Amygdala (tissue), 56 donors: Measurements from ENCODE around the gene VDR.
A peak's percentile ranks its signal among the peaks of the same experiment; 100 is the strongest.

ENCODE experiments used
- DNase-seq, 56 donors: peaks; one replicate each; lab custom pipeline; 2025; lab: John Stamatoyannopoulos, UW

The VDR gene

GRCh38 chr12:47801170-47801903 lies 103.5 kb downstream of the VDR start:
- DNase-seq: peak in 4 of 56 donors; percentile 16 to 30 (median 18)

GRCh38 chr12:47800582-47800981 lies 104.2 kb downstream of the VDR start:
- no peak for DNase-seq

GRCh38 chr12:47799357-47799955 lies 105.3 kb downstream of the VDR start:
- DNase-seq: peak in 40 of 56 donors; percentile 32 to 83 (median 64)

DNA sequence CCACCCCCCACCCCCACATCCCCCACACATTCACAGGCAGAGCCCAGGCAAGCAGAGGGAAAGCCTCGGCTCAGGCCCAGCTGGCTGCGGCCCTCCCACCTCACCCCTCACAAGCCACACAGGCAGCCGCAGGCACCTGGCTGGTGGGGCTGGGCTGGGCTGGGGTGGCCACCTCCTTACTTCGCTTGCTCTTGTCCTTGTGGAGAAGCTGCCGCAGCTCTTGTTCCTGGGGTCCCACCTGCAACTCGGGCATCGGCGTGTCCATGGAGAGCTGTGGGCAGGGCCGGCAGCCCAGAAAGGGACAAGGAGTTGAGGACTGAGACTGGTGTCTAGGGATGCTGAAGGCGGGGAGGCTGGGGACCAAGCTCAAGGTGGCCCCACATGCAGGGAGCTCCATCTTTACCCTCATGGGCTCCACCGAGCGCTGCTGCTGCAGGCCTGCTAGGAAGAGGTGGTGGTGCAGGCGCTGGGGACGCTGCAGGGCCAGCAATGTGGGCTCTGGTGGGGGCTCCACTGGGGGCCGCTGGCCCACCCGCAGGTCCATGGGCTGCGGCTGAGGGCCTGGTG lies 106.3 kb downstream of the VDR start:
- no peak for DNase-seq

DNA sequence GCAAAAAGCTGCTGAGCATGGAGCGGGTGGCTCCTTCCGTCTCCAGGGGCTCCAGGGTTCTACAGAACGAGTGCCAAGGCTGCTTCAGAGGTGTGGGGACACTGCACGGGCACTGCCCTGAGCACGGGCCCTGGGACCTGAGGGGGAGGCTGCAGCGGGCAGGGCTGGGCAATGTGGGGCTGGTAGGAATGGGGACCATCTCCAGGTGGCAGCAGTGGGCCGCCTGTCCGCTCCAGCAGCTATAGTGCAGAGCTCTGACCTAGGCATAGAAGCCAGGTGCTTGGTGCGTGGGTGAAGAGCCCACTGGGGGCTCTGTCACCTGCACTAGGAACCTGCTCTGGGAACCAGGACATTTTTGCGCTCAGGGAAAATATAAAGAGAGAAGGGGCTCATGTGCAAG lies 107.4 kb downstream of the VDR start:
- peak in 15 of 56 donors; percentile 15 to 53 (median 32) for DNase-seq

GRCh38 chr12:47795814-47796411 lies 108.9 kb downstream of the VDR start:
- DNase-seq: no peak

GRCh38 chr12:47795121-47795813 lies 109.5 kb downstream of the VDR start:
- no peak for DNase-seq

- no peak for DNase-seq
These were observed 110.1 kb downstream of the VDR start for GRCh38 chr12:47794679-47795078.

GRCh38 chr12:47793015-47793681 lies 111.6 kb downstream of the VDR start:
- DNase-seq: no peak

DNA sequence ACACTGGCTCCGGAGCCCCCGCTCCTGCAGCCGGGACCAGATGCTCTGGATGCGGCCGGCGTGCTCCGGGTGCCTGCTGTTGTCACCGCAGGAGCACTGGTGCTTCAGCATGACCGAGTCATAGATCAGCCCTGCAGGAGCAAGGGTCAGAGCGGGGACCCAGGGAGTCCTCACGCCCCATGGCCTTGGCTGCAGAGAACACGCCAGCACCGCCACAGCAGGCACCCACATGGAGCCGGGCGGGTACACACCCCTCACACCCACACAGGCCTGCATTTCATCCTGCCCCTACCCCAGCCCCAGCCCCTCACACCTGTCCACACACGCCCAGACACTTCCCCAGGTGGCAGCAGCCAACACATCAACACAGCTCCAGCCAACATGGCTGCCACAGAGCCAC lies 112.9 kb downstream of the VDR start:
- DNase-seq: no peak
